ENCODE data around the gene ZBTB40. TPM values are rescaled to one million over a fixed set of nuclear protein-coding genes. Genes with fewer than 3 reads are reported as not detected.

Gene ZBTB40
- total RNA-seq, 1 donor from 2014 or later: 13.0 TPM

- no peak for DNase-seq (ENCODE audit: low spot score in 2 of 2)
- peaks cover 0 to 21% of the 10 kb centered on the region in 2 donors for H3K4me1 ChIP-seq
- no peak for TF ChIP-seq CTCF (IDR thresholded peaks at IDR 0.05)
- no peak overlapping the region for H3K27ac ChIP-seq
- peaks cover 45 to 52% of the 10 kb centered on the region in 2 donors for H3K36me3 ChIP-seq
- no peak overlapping the region for H3K4me3 ChIP-seq
- H3K9me3 ChIP-seq: no peaks in the 10 kb centered on the region
- intact Hi-C loops (cut with DNase I): no loop called here
- H3K27me3 ChIP-seq: no peaks in the 10 kb centered on the region
These were observed 76.8 kb downstream of the ZBTB40 start for GRCh38 chr1:22528451-22528850.

- Histone ChIP-seq H3K4me3 (no peak overlapping the region), H3K36me3 (peaks cover 29 to 36% of the 10 kb centered on the region in 2 donors), H3K27me3 (no peaks in the 10 kb centered on the region), H3K27ac (peak overlapping the region; percentile 78 to 83), H3K4me1 (peaks cover 0 to 21% of the 10 kb centered on the region in 2 donors), H3K9me3 (no peaks in the 10 kb centered on the region)
- peak in 1 of 2 donors; percentile 83 for DNase-seq (ENCODE audit: low spot score in 2 of 2)
- intact Hi-C loops (cut with DNase I): loop anchor here (2.0 kb wide), 1 partner anchor 77 kb away; no protein-coding TSS in a partner anchor
- no peak for TF ChIP-seq CTCF (IDR thresholded peaks at IDR 0.05)
These were observed 78.4 kb downstream of the ZBTB40 start for GRCh38 chr1:22529901-22530621.

- DNase-seq (ENCODE audit: low spot score in 2 of 2): no peak
- no peak for TF ChIP-seq CTCF (IDR thresholded peaks at IDR 0.05)
- Histone ChIP-seq H3K27me3 (no peaks in the 10 kb centered on the region), H3K9me3 (no peaks in the 10 kb centered on the region), H3K4me1 (peaks cover 0 to 21% of the 10 kb centered on the region in 2 donors), H3K36me3 (peaks cover 23 to 29% of the 10 kb centered on the region in 2 donors), H3K4me3 (no peak overlapping the region), H3K27ac (peak overlapping the region; percentile 78 to 83)
- intact Hi-C loops (cut with DNase I): loop anchor here (2.0 kb wide), 1 partner anchor 78 kb away; no protein-coding TSS in a partner anchor
These were observed 79.1 kb downstream of the ZBTB40 start for GRCh38 chr1:22530715-22531114.

GRCh38 chr1:22531251-22531650, 79.6 kb downstream of the ZBTB40 start:
- TF ChIP-seq CTCF (IDR thresholded peaks at IDR 0.05): no peak
- H3K4me3 ChIP-seq: no peak overlapping the region
- no peaks in the 10 kb centered on the region for H3K9me3 ChIP-seq
- DNase-seq (ENCODE audit: low spot score in 2 of 2): no peak
- H3K27ac ChIP-seq: peak overlapping the region; percentile 78 to 83
- peaks cover 17 to 24% of the 10 kb centered on the region in 2 donors for H3K36me3 ChIP-seq
- intact Hi-C loops (cut with DNase I): loop anchor here (2.0 kb wide), 1 partner anchor 78 kb away; no protein-coding TSS in a partner anchor
- peaks cover 0 to 21% of the 10 kb centered on the region in 2 donors for H3K4me1 ChIP-seq
- no peaks in the 10 kb centered on the region for H3K27me3 ChIP-seq

GRCh38 chr1:22533244-22533895, 81.7 kb downstream of the ZBTB40 start:
- H3K36me3 ChIP-seq: peaks cover 0 to 5% of the 10 kb centered on the region in 2 donors
- no peak for TF ChIP-seq CTCF (IDR thresholded peaks at IDR 0.05)
- intact Hi-C loops (cut with DNase I): no loop called here
- H3K27me3 ChIP-seq: no peaks in the 10 kb centered on the region
- H3K4me1 ChIP-seq: peaks cover 0 to 21% of the 10 kb centered on the region in 2 donors
- DNase-seq (ENCODE audit: low spot score in 2 of 2): no peak
- H3K4me3 ChIP-seq: no peak overlapping the region
- no peak overlapping the region for H3K27ac ChIP-seq
- no peaks in the 10 kb centered on the region for H3K9me3 ChIP-seq
